Right cardiac atrium (tissue), 5 donors: ENCODE measurements around the gene MTHFD1L. TPM values are rescaled to one million over a fixed set of nuclear protein-coding genes. Genes with fewer than 3 reads are reported as not detected.

ENCODE experiments used
- ATAC-seq, 2 donors: fragments of 200-7000 bp; cut with Tn5 transposase; one replicate each; pipeline versions ENCODE4 v1.8.0 to v1.9.1; 2020; ENCODE audit warnings: moderate library complexity in 2 of 2, mild to moderate bottlenecking in 1 of 2
- DNase-seq, 3 donors: peaks; one replicate each; pipeline ENCODE4 v3.0.0-alpha.2; 2020
- H3K27ac ChIP-seq: one replicate; pipeline ENCODE4 v1.5.1; 2013; ENCODE audit warnings: mild to moderate bottlenecking, low read length, control low read depth, moderate library complexity
- H3K27me3 ChIP-seq: one replicate; pipeline ENCODE4 v1.6.1; 2013; ENCODE audit not compliant: control insufficient read depth, insufficient read depth
- H3K4me1 ChIP-seq: one replicate; pipeline ENCODE4 v1.6.1; 2013; ENCODE audit warnings: low read length; ENCODE audit not compliant: control insufficient read depth, insufficient read depth
- H3K4me3 ChIP-seq: one replicate; pipeline ENCODE4 v1.5.1; 2013; ENCODE audit warnings: low read length, control low read depth
- H3K9me3 ChIP-seq: one replicate; pipeline ENCODE4 v1.6.1; 2013; ENCODE audit warnings: low read length; ENCODE audit not compliant: control insufficient read depth
- WGBS: extraction: QIAGEN DNeasy Blood & Tissue Kit; methylation state at CpG from one replicate; pipeline ENCODE4 v1.1.7; 2013; 5-methylcytosine and 5-hydroxymethylcytosine counted together
- intact Hi-C, 4 donors: fragments of 100-400 bp; cut with DNase I; formaldehyde crosslinking; loops; one replicate each; pipeline versions ENCODE4 v1.11.0 to v1.14.0; 2022 to 2023
- polyA plus RNA-seq: library from polyadenylated mRNA; stranded (reverse); fragments of 200-250 nt; gene quantifications from one replicate; pipeline ENCODE4 v1.2.3, GENCODE V29; 2013
- total RNA-seq, 4 donors: library from RNA; stranded (reverse); fragmentation: NEBNext Ultra II Directional; extraction: Animal tissue kit (Norgen Biotek cat#: 25700); gene quantifications; one replicate each; pipeline ENCODE4 v1.2.1, GENCODE V29; 2021
- donor health status: healthy with polysubstance abuse.
- donor health status: DM: no; HTN: yes; CAD: no.
- donor health status: DM: no; HTN: no; CAD: no.
- donor health status: DM: no; HTN: yes; CAD: no; lungs with severe emphysema.
- donor health status: DM: yes; HTN: yes; CAD: no.

Gene MTHFD1L
- total and polyA plus RNA-seq, 5 donors: 2.4 to 18.2 (median 5.0) TPM

GRCh38 chr6:150866147-150866990 lies 867 bp downstream of the MTHFD1L start:
- under 1% methylated on average over 95 of the region's 95 CpGs for WGBS
- ATAC-seq (peak; percentile 93 to 94), DNase-seq (peak; percentile 93 to 96 (median 96))
- peak overlapping the region; percentile 84 for H3K4me3 ChIP-seq
- intact Hi-C loops: no loop called here
- H3K27ac ChIP-seq: peak overlapping the region; percentile 68
- H3K27me3 ChIP-seq: no peaks in the 10 kb centered on the region
- no peaks in the 10 kb centered on the region for H3K4me1 ChIP-seq
- H3K9me3 ChIP-seq: no peaks in the 10 kb centered on the region

DNA sequence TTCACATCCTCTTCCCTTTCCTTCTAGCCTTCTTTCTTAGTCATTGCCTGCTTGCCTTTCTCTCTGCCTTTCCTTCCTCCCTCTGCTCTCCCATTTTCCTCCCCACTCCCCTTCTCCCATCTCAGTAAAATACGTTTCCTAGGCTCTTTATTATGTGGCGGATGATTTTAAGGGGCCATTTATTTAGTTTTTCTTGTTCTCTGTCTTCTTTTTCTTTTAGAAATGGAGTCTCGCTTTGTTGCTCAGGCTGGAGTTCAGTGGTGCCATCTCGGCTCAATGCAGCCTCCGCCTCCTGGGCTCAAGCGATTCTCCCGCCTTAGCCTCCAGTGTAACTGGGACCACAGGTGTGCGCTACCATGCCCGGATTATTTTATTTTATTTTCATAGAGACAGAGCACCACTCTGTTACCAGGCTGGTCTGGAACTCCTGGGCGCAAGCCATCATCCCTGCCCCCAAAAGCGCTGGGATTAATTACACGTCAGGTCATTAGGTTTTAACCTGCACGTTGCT lies 1.5 kb downstream of the MTHFD1L start:
- Histone ChIP-seq H3K4me3 (peak overlapping the region; percentile 84), H3K9me3 (no peaks in the 10 kb centered on the region), H3K4me1 (no peaks in the 10 kb centered on the region), H3K27ac (peak overlapping the region; percentile 68), H3K27me3 (no peaks in the 10 kb centered on the region)
- no peak for ATAC-seq
- DNase-seq: no peak
- WGBS: 56% methylated on average over 13 of the region's 13 CpGs
- intact Hi-C loops: no loop called here

GRCh38 chr6:150868759-150869158 lies 3.3 kb downstream of the MTHFD1L start:
- Histone ChIP-seq H3K9me3 (no peaks in the 10 kb centered on the region), H3K4me1 (no peaks in the 10 kb centered on the region), H3K4me3 (no peak overlapping the region), H3K27ac (no peak overlapping the region), H3K27me3 (no peaks in the 10 kb centered on the region)
- intact Hi-C loops: no loop called here
- DNase-seq (no peak), ATAC-seq (no peak)
- WGBS: 98% methylated on average over 5 of the region's 5 CpGs

- no peak overlapping the region for H3K4me3 ChIP-seq
- H3K27me3 ChIP-seq: no peaks in the 10 kb centered on the region
- intact Hi-C loops: no loop called here
- DNase-seq (no peak), ATAC-seq (no peak)
- no peaks in the 10 kb centered on the region for H3K9me3 ChIP-seq
- no peak overlapping the region for H3K27ac ChIP-seq
- 90% methylated on average over 6 of the region's 6 CpGs for WGBS
- H3K4me1 ChIP-seq: no peaks in the 10 kb centered on the region
Measured at GRCh38 chr6:150874179-150874578, 8.7 kb downstream of the MTHFD1L start.

GRCh38 chr6:150875841-150876240 lies 10.3 kb downstream of the MTHFD1L start:
- intact Hi-C loops: no loop called here
- Histone ChIP-seq H3K4me3 (no peak overlapping the region), H3K27me3 (no peaks in the 10 kb centered on the region), H3K9me3 (no peaks in the 10 kb centered on the region), H3K27ac (no peak overlapping the region), H3K4me1 (no peaks in the 10 kb centered on the region)
- no peak for ATAC-seq
- no peak for DNase-seq
- 85% methylated on average over 6 of the region's 6 CpGs for WGBS

DNA sequence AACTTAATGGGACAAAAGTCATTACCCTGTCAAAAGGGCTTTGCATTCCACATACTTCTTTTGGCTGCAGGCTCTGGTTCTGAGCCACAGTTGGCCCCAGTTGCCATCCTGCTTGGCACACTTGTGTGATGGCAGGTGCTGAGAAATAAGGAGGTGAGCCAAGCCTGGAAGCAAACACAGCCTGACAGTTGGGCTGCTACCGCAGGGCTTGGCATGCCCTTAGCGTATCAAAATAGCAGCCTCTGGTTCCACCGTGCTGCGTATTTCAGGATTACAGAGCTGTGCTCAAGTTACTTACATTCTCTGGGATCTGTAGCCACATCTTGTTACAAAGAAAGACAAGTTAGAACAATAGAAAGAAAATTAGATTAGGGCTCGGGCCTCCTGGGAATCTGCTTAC lies 11.1 kb downstream of the MTHFD1L start:
- intact Hi-C loops: no loop called here
- no peaks in the 10 kb centered on the region for H3K9me3 ChIP-seq
- DNase-seq: peak; percentile 62 to 80 (median 76)
- no peaks in the 10 kb centered on the region for H3K27me3 ChIP-seq
- H3K4me1 ChIP-seq: no peaks in the 10 kb centered on the region
- H3K27ac ChIP-seq: no peak overlapping the region
- no peak overlapping the region for H3K4me3 ChIP-seq
- peak; percentile 85 to 93 for ATAC-seq
- WGBS: 45% methylated on average over 5 of the region's 5 CpGs

- DNase-seq (no peak), ATAC-seq (no peak)
- intact Hi-C loops: no loop called here
- H3K27ac ChIP-seq: no peak overlapping the region
- H3K27me3 ChIP-seq: no peaks in the 10 kb centered on the region
- no peak overlapping the region for H3K4me3 ChIP-seq
- H3K9me3 ChIP-seq: no peaks in the 10 kb centered on the region
- H3K4me1 ChIP-seq: no peaks in the 10 kb centered on the region
- 92% methylated on average over 8 of the region's 8 CpGs for WGBS
Measured at GRCh38 chr6:150877928-150878327, 12.4 kb downstream of the MTHFD1L start.

DNA sequence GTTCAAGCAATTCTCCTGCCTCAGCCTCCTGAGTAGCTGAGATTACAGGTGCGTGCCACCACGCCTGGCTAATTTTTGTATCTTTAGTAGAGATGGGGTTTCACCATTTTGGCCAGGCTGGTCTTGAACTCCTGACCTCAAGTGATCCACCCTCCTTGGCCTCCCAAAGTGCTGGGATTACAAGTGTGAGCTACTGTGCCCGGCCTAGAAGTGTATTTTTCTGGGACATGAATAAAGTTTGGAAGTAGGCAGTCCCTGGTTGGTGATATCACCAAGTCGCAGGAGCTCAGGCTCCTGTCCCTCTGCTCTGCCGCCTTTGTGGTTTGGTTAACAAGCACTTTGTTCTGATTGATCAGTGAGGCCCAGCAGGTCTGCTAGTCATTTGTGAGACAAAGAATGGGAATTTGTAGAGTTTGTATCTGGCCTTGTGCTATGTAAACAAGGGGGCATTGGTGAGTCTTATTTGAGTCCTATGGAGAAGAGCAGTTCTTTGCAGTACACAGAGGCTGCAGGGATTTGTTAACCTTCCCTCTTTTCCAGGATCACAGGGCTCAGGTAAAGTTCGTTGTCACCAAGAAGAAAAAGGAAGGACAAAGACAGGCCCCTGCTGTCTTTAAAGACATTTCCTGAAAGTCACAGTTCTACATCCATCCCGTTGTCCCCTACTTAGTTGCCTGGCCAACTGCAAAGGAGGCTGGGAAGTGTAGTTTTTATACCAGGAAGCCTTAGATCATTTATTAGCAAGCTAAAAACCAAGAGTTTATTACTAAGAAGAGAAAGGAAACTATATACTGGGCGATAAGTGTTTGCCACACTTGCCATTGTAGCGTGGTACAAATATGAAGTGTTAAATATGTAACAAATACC lies 13.1 kb downstream of the MTHFD1L start:
- intact Hi-C loops: no loop called here
- H3K27me3 ChIP-seq: no peaks in the 10 kb centered on the region
- 84% methylated on average over 9 of the region's 9 CpGs for WGBS
- no peak for DNase-seq
- H3K4me3 ChIP-seq: no peak overlapping the region
- no peaks in the 10 kb centered on the region for H3K4me1 ChIP-seq
- no peak overlapping the region for H3K27ac ChIP-seq
- no peak for ATAC-seq
- H3K9me3 ChIP-seq: no peaks in the 10 kb centered on the region

GRCh38 chr6:150880336-150880735 lies 14.8 kb downstream of the MTHFD1L start:
- H3K27ac ChIP-seq: no peak overlapping the region
- no peaks in the 10 kb centered on the region for H3K9me3 ChIP-seq
- intact Hi-C loops: no loop called here
- H3K27me3 ChIP-seq: no peaks in the 10 kb centered on the region
- H3K4me3 ChIP-seq: no peak overlapping the region
- DNase-seq (no peak), ATAC-seq (no peak)
- WGBS: 92% methylated on average over 3 of the region's 3 CpGs
- peaks cover 2% of the 10 kb centered on the region for H3K4me1 ChIP-seq

DNA sequence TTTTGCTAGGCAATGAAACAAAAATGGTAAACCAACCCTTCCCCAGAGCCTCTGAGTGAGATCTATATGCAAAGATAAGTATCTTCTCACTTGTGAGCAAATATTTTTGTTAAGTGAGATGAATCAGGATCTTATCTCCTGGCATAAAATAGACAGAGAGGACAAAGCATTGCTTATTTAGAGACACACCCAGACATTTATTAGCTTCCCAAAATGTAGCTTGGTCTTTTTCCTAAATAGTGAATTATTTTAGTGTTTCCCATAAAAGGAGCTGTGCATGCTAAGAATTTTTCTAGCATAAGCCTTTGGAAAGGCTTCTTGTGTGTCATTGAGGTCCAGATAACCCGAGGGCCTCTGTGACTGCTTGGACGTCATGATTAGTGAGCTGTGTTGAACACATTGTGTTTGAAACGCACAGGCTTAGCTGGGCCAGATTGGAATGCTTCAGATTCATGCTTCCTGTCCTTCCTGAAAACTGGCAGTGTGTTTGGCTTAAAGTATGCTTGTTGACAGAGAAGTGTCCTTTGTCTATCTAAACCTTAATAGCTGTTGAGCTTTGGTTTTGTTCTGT lies 16.5 kb downstream of the MTHFD1L start:
- ATAC-seq (peak; percentile 96), DNase-seq (peak; percentile 76 to 88 (median 77))
- Histone ChIP-seq H3K9me3 (no peaks in the 10 kb centered on the region), H3K27ac (peak overlapping the region; percentile 52), H3K27me3 (no peaks in the 10 kb centered on the region), H3K4me1 (peaks cover 3% of the 10 kb centered on the region), H3K4me3 (no peak overlapping the region)
- 9% methylated on average over 3 of the region's 3 CpGs for WGBS
- intact Hi-C loops: no loop called here

- Histone ChIP-seq H3K27me3 (no peaks in the 10 kb centered on the region), H3K4me1 (peaks cover 3% of the 10 kb centered on the region), H3K27ac (peak overlapping the region; percentile 64), H3K9me3 (no peaks in the 10 kb centered on the region), H3K4me3 (no peak overlapping the region)
- 71% methylated on average over 3 of the region's 3 CpGs for WGBS
- intact Hi-C loops: no loop called here
- ATAC-seq (no peak), DNase-seq (no peak)
Measured at GRCh38 chr6:150883521-150883920, 18.0 kb downstream of the MTHFD1L start.
